Measurements from ENCODE around the gene ZNF445. TPM values are rescaled to one million over a fixed set of nuclear protein-coding genes. Genes with fewer than 3 reads are reported as not detected.

Gene ZNF445
- total and polyA plus RNA-seq, 2 of the 8 experiments (the other 6 are each of a cell fraction or from before 2014, with no cell fraction given), result 3.3 to 26.3 TPM

DNA sequence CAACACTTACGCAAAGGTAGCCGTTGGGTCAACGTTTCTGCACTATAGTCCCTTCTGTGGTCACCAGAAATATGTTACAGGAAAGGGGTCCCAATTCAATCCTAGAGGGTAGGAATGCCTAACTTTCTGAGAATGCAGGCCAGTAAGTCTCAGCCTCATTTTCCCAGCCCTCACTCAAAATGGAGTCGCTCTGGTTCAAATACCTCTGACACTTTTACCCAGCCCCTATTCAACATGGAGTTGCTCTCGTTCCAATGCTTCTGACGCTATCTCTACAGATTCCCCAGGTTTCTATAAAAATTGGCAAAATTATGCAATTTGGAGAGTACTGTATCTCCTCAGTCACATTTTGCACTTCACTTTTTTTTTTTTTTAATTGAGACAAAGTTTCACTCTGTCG, 39.7 kb downstream of the ZNF445 start:
- Histone ChIP-seq H3K18ac (ENCODE audit: extremely low read depth, low read length) (no peak overlapping the region), H3K79me1 (ENCODE audit: low read depth, low read length) (no peaks in the 10 kb centered on the region), H3K14ac (ENCODE audit: insufficient read length) (no peak overlapping the region), H3K23me2 (ENCODE audit: low read depth, low read length) (0 out of 2 replicates have a peak, but pooled peaks cover 1% of the 10 kb centered on the region), H4K5ac (ENCODE audit: insufficient read length, low read depth, low read length) (no peak overlapping the region), H3K4me3 (ENCODE audit: extremely low read depth in 1 of 4, insufficient read depth in 2 of 4, low read depth in 3 of 4, low read length in 4 of 4) (no peak overlapping the region), H2BK12ac (ENCODE audit: low read depth, low read length) (no peak overlapping the region), H3K36me3 (ENCODE audit: control insufficient read depth in 2 of 4, insufficient read depth in 4 of 4, low read length in 3 of 4) (peaks cover 0 to 5% (median 0%) of the 10 kb centered on the region in 4 experiments; a peak in 2 of 8 replicates), H3K27ac (ENCODE audit: low read depth, low read length) (no peak overlapping the region), H2BK20ac (ENCODE audit: low read length) (no peak overlapping the region), H3K27me3 (replicated peaks in 1 of 4; ENCODE audit: control insufficient read depth in 3 of 4, extremely low read depth in 1 of 4, insufficient read depth in 3 of 4, low read length in 3 of 4) (no peaks in the 10 kb centered on the region), H3K9ac (replicated peaks in 1 of 4; ENCODE audit: extremely low read depth in 1 of 4, low read depth in 3 of 4, low read length in 3 of 4) (no peak overlapping the region), H3K9me3 (ENCODE audit: insufficient read depth in 2 of 2, low read depth in 1 of 2, low read length in 1 of 2) (no peaks in the 10 kb centered on the region), H3K56ac (replicated peaks; ENCODE audit: insufficient read length, low read depth, low read length) (no peak overlapping the region), H3K4ac (replicated peaks; ENCODE audit: insufficient read length, low read depth, low read length) (no peak overlapping the region), H4K20me1 (replicated peaks in 1 of 2; ENCODE audit: control insufficient read depth in 1 of 2, insufficient read depth in 2 of 2, low read length in 2 of 2) (peaks cover 0 to under 1% of the 10 kb centered on the region in 2 experiments), H3K23ac (ENCODE audit: insufficient read length) (no peak overlapping the region), H2AFZ (ENCODE audit: low read length) (no peak overlapping the region), H4K91ac (replicated peaks; ENCODE audit: insufficient read length, low read length) (no peak overlapping the region), H2BK15ac (ENCODE audit: low read length) (no peak overlapping the region), H2BK120ac (replicated peaks; ENCODE audit: low read depth, low read length) (no peak overlapping the region), H3K4me2 (ENCODE audit: insufficient read depth in 1 of 2, low read depth in 2 of 2, low read length in 2 of 2) (no peak overlapping the region), H2BK5ac (ENCODE audit: low read depth, low read length) (no peak overlapping the region), H3K79me2 (ENCODE audit: control insufficient read depth in 1 of 2, insufficient read depth in 2 of 2, low read length in 2 of 2) (no peaks in the 10 kb centered on the region), H3K4me1 (replicated peaks in 1 of 4; ENCODE audit: control insufficient read depth in 3 of 4, insufficient read depth in 4 of 4, low read length in 3 of 4) (no peaks in the 10 kb centered on the region), H4K8ac (ENCODE audit: extremely low read depth, insufficient read depth, low read length) (no peak overlapping the region), H2AK5ac (ENCODE audit: low read depth, low read length) (no peak overlapping the region)
- 94% methylated on average over 7 of the region's 7 CpGs; no CpG with 5 or more reads in 1 of the 2 experiments for WGBS, 2 experiments (ENCODE audit: extremely low coverage in 1 of 2, insufficient coverage in 1 of 2, insufficient read length in 1 of 2, insufficient replicate concordance in 2 of 2, low coverage in 1 of 2, low lambda C conversion rate in 2 of 2, missing lambda C conversion rate in 1 of 2)
- FAIRE-seq (no peak), DNase-seq (ENCODE audit: low read depth in 1 of 2, low spot score in 2 of 2) (no peak)
- ChIA-PET CTCF (ENCODE audit: partially characterized antibody) (no interaction called here), POLR2A (ENCODE audit: partially characterized antibody) (interaction anchor here (0.8 kb wide), 1 partner anchor 24 kb away, joined by 3 read pairs; no protein-coding TSS in a partner anchor)
- TF ChIP-seq SP2 (IDR thresholded peaks at IDR 0.05; ENCODE audit: low read length) (no peak), POLR2AphosphoS5 (IDR thresholded peaks at IDR 0.05; ENCODE audit: low read depth, low read length) (no peak), GABPA (IDR thresholded peaks at IDR 0.05; ENCODE audit: borderline replicate concordance, insufficient read depth, low read length) (no peak), SRF (IDR thresholded peaks at IDR 0.05; ENCODE audit: low read depth, low read length) (no peak), SP4 (IDR thresholded peaks at IDR 0.05; ENCODE audit: low read length) (no peak), BACH1 (IDR thresholded peaks at IDR 0.05; ENCODE audit: low read length) (no peak), BRCA1 (IDR thresholded peaks at IDR 0.05; ENCODE audit: low read depth, low read length) (no peak), RFX5 (IDR thresholded peaks at IDR 0.05; ENCODE audit: borderline replicate concordance, low read depth, low read length) (no peak), MAFK (IDR thresholded peaks at IDR 0.05; ENCODE audit: low read depth, low read length) (no peak), RAD21 (IDR thresholded peaks at IDR 0.05 in 1 of 2, conservative IDR thresholded peaks at IDR 0.05 in 1 of 2; ENCODE audit: low read depth in 2 of 2, low read length in 2 of 2) (no peak), CHD2 (IDR thresholded peaks at IDR 0.05; ENCODE audit: low read length) (no peak), JUND (IDR thresholded peaks at IDR 0.05; ENCODE audit: low read length) (no peak)
- TF ChIP-seq, protein P1, sequence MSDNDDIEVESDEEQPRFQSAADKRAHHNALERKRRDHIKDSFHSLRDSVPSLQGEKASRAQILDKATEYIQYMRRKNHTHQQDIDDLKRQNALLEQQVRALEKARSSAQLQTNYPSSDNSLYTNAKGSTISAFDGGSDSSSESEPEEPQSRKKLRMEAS (IDR thresholded peaks at IDR 0.05), result no peak
